Suprapubic skin (tissue), 3 donors: ENCODE results near the gene LTA4H.

ENCODE experiments used
- CTCF ChIP-seq, 2 donors: fragments of 200-600 bp in 1 of 2; fragments of 450-650 bp in 1 of 2; sonication (generic) in 1 of 2; IDR thresholded peaks; one replicate each; pipeline ENCODE4 v1.5.1; 2016 to 2019; ENCODE audit warnings: antibody characterized with exemption in 2 of 2, mild to moderate bottlenecking in 1 of 2, moderate library complexity in 1 of 2
- POLR2A ChIP-seq, 2 donors: fragments of 450-650 bp; IDR thresholded peaks; one replicate each; pipeline ENCODE4 v1.6.1; 2017; ENCODE audit warnings: antibody characterized with exemption in 2 of 2, mild to moderate bottlenecking in 2 of 2, moderate library complexity in 2 of 2

- no peak for TF ChIP-seq CTCF (IDR thresholded peaks at IDR 0.05)
- no peak for TF ChIP-seq POLR2A (IDR thresholded peaks at IDR 0.05)
These were observed 12.1 kb upstream of the LTA4H start for GRCh38 chr12:96047229-96048211.
